Measurements from ENCODE around the gene PLPP6.

PLPP6 gene

DNA sequence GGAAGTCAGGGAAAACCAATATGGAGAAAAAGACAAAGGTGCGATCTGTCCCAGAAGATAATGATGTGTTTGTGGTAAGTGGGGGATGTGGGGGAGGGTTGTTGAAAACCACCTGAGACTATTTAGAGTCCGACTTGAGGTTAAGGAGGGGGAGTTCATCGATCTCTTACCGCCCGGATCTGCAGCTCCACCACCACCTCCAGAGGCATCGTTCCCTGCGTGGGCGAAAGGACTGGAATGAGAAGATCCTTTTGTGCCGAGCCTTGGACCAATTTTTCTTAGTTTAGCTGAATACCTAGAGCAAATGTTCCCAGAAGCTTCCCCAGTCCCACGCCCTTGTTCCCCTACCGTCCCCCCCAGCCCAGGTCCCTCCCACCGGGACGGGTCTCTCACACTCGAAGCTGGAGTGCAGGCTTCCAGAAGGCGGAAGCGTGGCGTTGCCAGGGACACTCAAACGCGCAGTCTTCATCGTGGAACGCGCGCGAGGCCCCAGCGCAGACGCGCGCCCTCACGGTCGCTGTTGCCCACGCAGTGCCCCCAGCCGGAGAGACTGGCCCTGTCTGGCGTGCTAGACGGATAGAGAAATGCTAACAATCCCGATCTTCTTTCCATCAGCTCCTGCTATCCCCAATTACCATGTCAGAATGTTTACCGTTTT is 4.1 kb downstream of the PLPP6 start, which contains the start of gene SPATA6L:
Gene SPATA6L (minus strand): TSS at position 439 of the 658 bp plus-strand sequence. CDS start 230 bp downstream, at position 209.
- Histone ChIP-seq H3K9me3 (ENCODE audit: control extremely low read depth in 1 of 5, control insufficient read depth in 4 of 5, insufficient read depth in 2 of 5, low read depth in 1 of 5, low read length in 4 of 5) (no peaks in the 10 kb centered on the region), H3K36me3 (ENCODE audit: control insufficient read depth in 4 of 4, insufficient read depth in 4 of 4, low read length in 3 of 4) (no peaks in the 10 kb centered on the region), H3K27me3 (replicated peaks in 2 of 5; ENCODE audit: control insufficient read depth in 4 of 5, insufficient read depth in 5 of 5, low read length in 4 of 5) (peaks cover 0 to 81% (median 13%) of the 10 kb centered on the region in 5 experiments), H3K27ac (ENCODE audit: insufficient read depth in 1 of 2, low read depth in 1 of 2, low read length in 2 of 2, poor library complexity in 1 of 2, severe bottlenecking in 2 of 2) (no peak within 1 kb of the TSS), H3K4me1 (ENCODE audit: control extremely low read depth in 1 of 4, control insufficient read depth in 4 of 4, insufficient read depth in 4 of 4, low read length in 3 of 4) (peaks cover 8 to 40% (median 32%) of the 10 kb centered on the region in 4 experiments), H3K4me3 (ENCODE audit: control insufficient read depth in 1 of 7, extremely low read depth in 1 of 7, insufficient read depth in 4 of 7, low read depth in 2 of 7, low read length in 6 of 7) (peak within 1 kb of the TSS in 6 of 7 experiments; percentile 49 to 74 (median 64))
- POLR2A ChIA-PET, result interaction anchor here (0.5 kb wide), 1 partner anchor 21 kb away, joined by 3 read pairs; no protein-coding TSS in a partner anchor
- DNase-seq, result peak; percentile 47 to 66 (median 64)
- CTCF ChIA-PET, result interaction anchor here (0.6 to 2.1 kb wide), 8 partner anchors 9 to 1455 kb away, joined by 3 to 10 read pairs (median 4); partner anchors contain the start of genes AK3 and CDC37L1
- under 1% methylated on average over 21 of the region's 36 CpGs for WGBS (ENCODE audit: insufficient coverage)

DNA sequence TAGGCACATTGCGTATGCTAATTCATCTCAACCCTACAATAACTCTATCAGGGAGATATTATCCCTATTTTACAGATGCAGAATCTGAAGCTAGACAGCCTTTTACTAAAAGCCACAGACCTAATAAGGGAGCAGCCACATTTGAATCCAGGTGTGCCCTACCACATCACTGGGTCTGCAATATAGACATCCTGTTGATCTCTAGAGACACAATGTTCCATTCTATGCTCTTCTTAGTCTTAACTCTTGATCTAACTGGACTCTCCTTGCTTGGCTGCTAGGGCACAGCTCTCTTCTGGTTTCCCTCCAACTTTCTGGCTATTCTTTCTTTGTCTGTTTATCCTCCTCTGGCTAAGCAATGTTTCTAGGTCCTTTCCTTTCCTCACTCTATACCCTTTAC is 5.6 kb downstream of the PLPP6 start:
- H3K4me3 ChIP-seq (ENCODE audit: control insufficient read depth in 1 of 7, extremely low read depth in 1 of 7, insufficient read depth in 4 of 7, low read depth in 2 of 7, low read length in 6 of 7), result no peak overlapping the region
- H3K27me3 ChIP-seq (replicated peaks in 2 of 5; ENCODE audit: control insufficient read depth in 4 of 5, insufficient read depth in 5 of 5, low read length in 4 of 5), result peaks cover 0 to 85% (median 13%) of the 10 kb centered on the region in 5 experiments
- DNase-seq, result no peak
- ChIA-PET CTCF (interaction anchor here (1.1 kb wide), 2 partner anchors 63 to 919 kb away, joined by 3 read pairs; no protein-coding TSS in a partner anchor), POLR2A (no interaction called here)
- no peaks in the 10 kb centered on the region for H3K36me3 ChIP-seq (ENCODE audit: control insufficient read depth in 4 of 4, insufficient read depth in 4 of 4, low read length in 3 of 4)
- H3K27ac ChIP-seq (ENCODE audit: insufficient read depth in 1 of 2, low read depth in 1 of 2, low read length in 2 of 2, poor library complexity in 1 of 2, severe bottlenecking in 2 of 2), result no peak overlapping the region
- peaks cover 0 to 27% (median 19%) of the 10 kb centered on the region in 4 experiments for H3K4me1 ChIP-seq (ENCODE audit: control extremely low read depth in 1 of 4, control insufficient read depth in 4 of 4, insufficient read depth in 4 of 4, low read length in 3 of 4)
- no peaks in the 10 kb centered on the region for H3K9me3 ChIP-seq (ENCODE audit: control extremely low read depth in 1 of 5, control insufficient read depth in 4 of 5, insufficient read depth in 2 of 5, low read depth in 1 of 5, low read length in 4 of 5)
- WGBS (ENCODE audit: insufficient coverage), result 100% methylated on average over 1 of the region's 1 CpG

DNA sequence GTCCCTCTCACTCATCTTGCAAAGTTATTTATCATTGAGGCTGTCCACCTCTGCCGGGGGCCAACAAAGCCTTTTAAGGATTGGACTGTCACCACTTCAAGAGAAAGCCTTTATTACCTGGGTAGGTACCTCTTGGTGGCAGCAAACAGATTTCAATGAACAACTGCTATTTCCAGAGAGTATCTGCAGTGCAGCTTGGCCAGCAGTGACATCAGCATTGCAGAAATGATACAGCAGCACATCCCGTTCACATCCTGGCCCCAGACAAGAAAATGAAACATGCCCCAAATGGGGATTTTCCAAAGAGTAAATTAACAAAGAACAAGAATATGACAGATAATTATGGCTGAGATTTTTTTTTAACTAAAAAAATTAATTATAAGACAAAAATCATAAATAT is 6.5 kb downstream of the PLPP6 start:
- peaks cover 0 to 77% (median 13%) of the 10 kb centered on the region in 5 experiments for H3K27me3 ChIP-seq (replicated peaks in 2 of 5; ENCODE audit: control insufficient read depth in 4 of 5, insufficient read depth in 5 of 5, low read length in 4 of 5)
- WGBS (ENCODE audit: insufficient coverage), result 100% methylated on average over 1 of the region's 2 CpGs
- H3K4me1 ChIP-seq (ENCODE audit: control extremely low read depth in 1 of 4, control insufficient read depth in 4 of 4, insufficient read depth in 4 of 4, low read length in 3 of 4), result peaks cover 0 to 20% (median 12%) of the 10 kb centered on the region in 4 experiments
- no peak overlapping the region for H3K27ac ChIP-seq (ENCODE audit: insufficient read depth in 1 of 2, low read depth in 1 of 2, low read length in 2 of 2, poor library complexity in 1 of 2, severe bottlenecking in 2 of 2)
- no peaks in the 10 kb centered on the region for H3K9me3 ChIP-seq (ENCODE audit: control extremely low read depth in 1 of 5, control insufficient read depth in 4 of 5, insufficient read depth in 2 of 5, low read depth in 1 of 5, low read length in 4 of 5)
- H3K4me3 ChIP-seq (ENCODE audit: control insufficient read depth in 1 of 7, extremely low read depth in 1 of 7, insufficient read depth in 4 of 7, low read depth in 2 of 7, low read length in 6 of 7), result no peak overlapping the region
- POLR2A ChIA-PET, result no interaction called here
- no peaks in the 10 kb centered on the region for H3K36me3 ChIP-seq (ENCODE audit: control insufficient read depth in 4 of 4, insufficient read depth in 4 of 4, low read length in 3 of 4)
- DNase-seq, result no peak
- CTCF ChIA-PET, result interaction anchor here (1.1 kb wide), 1 partner anchor 64 kb away, joined by 3 read pairs; no protein-coding TSS in a partner anchor

DNA sequence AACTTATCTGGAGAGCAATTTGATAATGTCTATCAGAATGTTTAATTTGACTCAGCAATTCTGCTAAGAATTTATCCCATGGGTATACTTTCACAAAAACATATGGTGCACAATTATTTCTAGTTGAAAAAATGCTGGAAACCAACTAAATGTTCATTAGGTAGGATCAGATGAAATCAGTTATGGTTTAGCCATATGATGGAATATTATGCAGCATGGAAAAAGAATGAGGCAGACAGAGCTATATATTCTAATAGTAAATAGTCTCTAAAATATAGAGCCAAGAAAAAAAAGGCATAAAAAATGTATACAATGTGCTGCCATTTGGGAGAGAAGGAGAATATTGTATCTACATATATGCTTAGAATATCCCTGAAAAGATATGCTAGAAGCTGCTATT is 7.8 kb downstream of the PLPP6 start:
- H3K27me3 ChIP-seq (replicated peaks in 2 of 5; ENCODE audit: control insufficient read depth in 4 of 5, insufficient read depth in 5 of 5, low read length in 4 of 5), result peaks cover 0 to 73% (median 8%) of the 10 kb centered on the region in 5 experiments
- no peaks in the 10 kb centered on the region for H3K36me3 ChIP-seq (ENCODE audit: control insufficient read depth in 4 of 4, insufficient read depth in 4 of 4, low read length in 3 of 4)
- H3K9me3 ChIP-seq (ENCODE audit: control extremely low read depth in 1 of 5, control insufficient read depth in 4 of 5, insufficient read depth in 2 of 5, low read depth in 1 of 5, low read length in 4 of 5), result no peaks in the 10 kb centered on the region
- POLR2A ChIA-PET, result no interaction called here
- no peak for DNase-seq
- H3K4me1 ChIP-seq (ENCODE audit: control extremely low read depth in 1 of 4, control insufficient read depth in 4 of 4, insufficient read depth in 4 of 4, low read length in 3 of 4), result peaks cover 0 to 20% (median 12%) of the 10 kb centered on the region in 4 experiments
- CTCF ChIA-PET, result interaction anchor here (1.0 to 1.3 kb wide), 2 partner anchors 13 to 25 kb away, joined by 3 read pairs; no protein-coding TSS in a partner anchor
- H3K27ac ChIP-seq (ENCODE audit: insufficient read depth in 1 of 2, low read depth in 1 of 2, low read length in 2 of 2, poor library complexity in 1 of 2, severe bottlenecking in 2 of 2), result no peak overlapping the region
- H3K4me3 ChIP-seq (ENCODE audit: control insufficient read depth in 1 of 7, extremely low read depth in 1 of 7, insufficient read depth in 4 of 7, low read depth in 2 of 7, low read length in 6 of 7), result no peak overlapping the region

DNA sequence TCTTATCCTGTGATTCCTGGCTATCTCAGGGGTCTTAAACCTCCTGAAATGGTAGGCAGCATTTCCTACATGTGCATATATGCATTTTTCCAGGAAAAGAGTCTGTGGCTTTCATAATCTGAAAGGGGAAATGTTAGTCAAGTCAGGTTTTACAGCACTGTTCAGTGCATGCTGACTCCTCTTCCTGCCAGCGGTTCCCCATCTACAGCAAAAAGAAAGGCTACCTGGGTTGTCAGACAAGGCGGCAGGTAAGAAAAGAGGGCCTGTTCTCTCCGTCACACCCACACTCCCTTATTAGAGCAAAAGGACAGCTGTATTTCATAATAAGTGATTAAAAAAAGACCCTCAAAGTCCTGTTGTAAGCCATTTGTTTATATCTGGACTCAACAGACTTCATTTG is 8.5 kb downstream of the PLPP6 start:
- Histone ChIP-seq H3K27ac (ENCODE audit: insufficient read depth in 1 of 2, low read depth in 1 of 2, low read length in 2 of 2, poor library complexity in 1 of 2, severe bottlenecking in 2 of 2) (no peak overlapping the region), H3K27me3 (replicated peaks in 2 of 5; ENCODE audit: control insufficient read depth in 4 of 5, insufficient read depth in 5 of 5, low read length in 4 of 5) (peaks cover 0 to 69% (median 7%) of the 10 kb centered on the region in 5 experiments), H3K4me3 (ENCODE audit: control insufficient read depth in 1 of 7, extremely low read depth in 1 of 7, insufficient read depth in 4 of 7, low read depth in 2 of 7, low read length in 6 of 7) (no peak overlapping the region), H3K36me3 (ENCODE audit: control insufficient read depth in 4 of 4, insufficient read depth in 4 of 4, low read length in 3 of 4) (no peaks in the 10 kb centered on the region), H3K4me1 (ENCODE audit: control extremely low read depth in 1 of 4, control insufficient read depth in 4 of 4, insufficient read depth in 4 of 4, low read length in 3 of 4) (peaks cover 0 to 20% (median 12%) of the 10 kb centered on the region in 4 experiments), H3K9me3 (ENCODE audit: control extremely low read depth in 1 of 5, control insufficient read depth in 4 of 5, insufficient read depth in 2 of 5, low read depth in 1 of 5, low read length in 4 of 5) (no peaks in the 10 kb centered on the region)
- DNase-seq, result peak in 1 of 3 donors; percentile 15
- ChIA-PET POLR2A (no interaction called here), CTCF (interaction anchor here (1.0 kb wide), 1 partner anchor 12 kb away, joined by 3 read pairs; no protein-coding TSS in a partner anchor)
- no CpG with 5 or more reads among the region's 3 CpGs for WGBS (ENCODE audit: insufficient coverage)

DNA sequence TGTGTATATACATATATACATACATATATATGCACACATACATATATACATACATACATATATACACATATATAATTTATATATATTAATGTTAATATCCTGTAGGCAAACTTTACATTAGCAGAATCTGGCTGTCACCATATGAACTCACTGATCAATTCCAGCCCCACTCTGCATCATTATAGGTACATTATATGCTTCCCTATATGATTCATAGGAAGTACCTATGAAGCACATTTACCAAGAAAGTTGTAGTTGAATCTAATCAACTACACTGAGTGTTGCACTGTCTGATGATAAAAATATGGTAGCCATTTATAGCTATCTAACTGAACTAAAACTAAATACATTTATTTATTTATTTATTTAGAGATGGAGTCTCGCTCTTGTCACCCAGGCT is 9.6 kb downstream of the PLPP6 start:
- Histone ChIP-seq H3K27me3 (replicated peaks in 2 of 5; ENCODE audit: control insufficient read depth in 4 of 5, insufficient read depth in 5 of 5, low read length in 4 of 5) (peaks cover 0 to 65% (median 7%) of the 10 kb centered on the region in 5 experiments), H3K9me3 (ENCODE audit: control extremely low read depth in 1 of 5, control insufficient read depth in 4 of 5, insufficient read depth in 2 of 5, low read depth in 1 of 5, low read length in 4 of 5) (no peaks in the 10 kb centered on the region), H3K36me3 (ENCODE audit: control insufficient read depth in 4 of 4, insufficient read depth in 4 of 4, low read length in 3 of 4) (no peaks in the 10 kb centered on the region), H3K27ac (ENCODE audit: insufficient read depth in 1 of 2, low read depth in 1 of 2, low read length in 2 of 2, poor library complexity in 1 of 2, severe bottlenecking in 2 of 2) (no peak overlapping the region), H3K4me3 (ENCODE audit: control insufficient read depth in 1 of 7, extremely low read depth in 1 of 7, insufficient read depth in 4 of 7, low read depth in 2 of 7, low read length in 6 of 7) (no peak overlapping the region), H3K4me1 (ENCODE audit: control extremely low read depth in 1 of 4, control insufficient read depth in 4 of 4, insufficient read depth in 4 of 4, low read length in 3 of 4) (peaks cover 0 to 11% (median 4%) of the 10 kb centered on the region in 4 experiments)
- DNase-seq, result no peak
- ChIA-PET POLR2A (no interaction called here), CTCF (no interaction called here)
- WGBS (ENCODE audit: insufficient coverage), result no CpG with 5 or more reads among the region's 1 CpG

DNA sequence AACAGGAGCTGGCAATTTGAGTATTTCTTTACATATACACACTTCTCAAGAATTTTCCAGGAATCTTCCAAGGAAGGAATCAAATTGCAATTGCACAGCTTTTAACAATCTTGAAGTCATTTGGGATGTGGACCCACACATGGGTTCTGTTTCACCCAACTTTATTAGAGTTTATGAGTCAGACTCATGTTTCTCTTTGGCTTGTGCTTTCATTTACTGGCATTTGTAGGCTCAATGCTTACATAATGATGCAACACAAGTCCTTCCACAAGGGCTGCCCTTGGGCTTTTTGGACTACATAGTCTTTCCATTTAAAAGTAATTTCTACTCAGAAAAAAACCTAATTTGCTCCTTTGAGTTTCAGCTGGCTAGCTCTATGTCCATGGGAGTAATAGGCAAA is 12.7 kb downstream of the PLPP6 start:
- Histone ChIP-seq H3K36me3 (ENCODE audit: control insufficient read depth in 4 of 4, insufficient read depth in 4 of 4, low read length in 3 of 4) (no peaks in the 10 kb centered on the region), H3K27me3 (replicated peaks in 2 of 5; ENCODE audit: control insufficient read depth in 4 of 5, insufficient read depth in 5 of 5, low read length in 4 of 5) (peaks cover 0 to 37% (median 0%) of the 10 kb centered on the region in 5 experiments), H3K4me3 (ENCODE audit: control insufficient read depth in 1 of 7, extremely low read depth in 1 of 7, insufficient read depth in 4 of 7, low read depth in 2 of 7, low read length in 6 of 7) (no peak overlapping the region), H3K9me3 (ENCODE audit: control extremely low read depth in 1 of 5, control insufficient read depth in 4 of 5, insufficient read depth in 2 of 5, low read depth in 1 of 5, low read length in 4 of 5) (no peaks in the 10 kb centered on the region), H3K27ac (ENCODE audit: insufficient read depth in 1 of 2, low read depth in 1 of 2, low read length in 2 of 2, poor library complexity in 1 of 2, severe bottlenecking in 2 of 2) (no peak overlapping the region), H3K4me1 (ENCODE audit: control extremely low read depth in 1 of 4, control insufficient read depth in 4 of 4, insufficient read depth in 4 of 4, low read length in 3 of 4) (peaks cover 0 to 21% (median 7%) of the 10 kb centered on the region in 4 experiments)
- CTCF ChIA-PET, result interaction anchor here (0.6 to 2.6 kb wide), 3 partner anchors 8 to 13 kb away, joined by 3 to 10 read pairs (median 3); partner anchors contain the start of gene SPATA6L
- peak in 1 of 3 donors; percentile 28 for DNase-seq
- POLR2A ChIA-PET, result no interaction called here
